GM12892 (cell line): ENCODE results near the gene DNTTIP2.

Source experiments
- DNase-seq: peaks from one replicate; pipeline ENCODE4 v3.0.0; 2011; ENCODE audit not compliant: insufficient read length
- FAIRE-seq: peaks from 2 replicates; lab custom pipeline; 2011; peaks lifted over from hg19 to GRCh38; lab: Jason Lieb, UNC
- POLR2A ChIP-seq: IDR thresholded peaks from 2 replicates; pipeline ENCODE4 v1.6.1; 2011; ENCODE audit warnings: low read depth, low read length, control low read depth
- POLR2AphosphoS5 ChIP-seq: IDR thresholded peaks from 2 replicates; pipeline ENCODE4 v1.6.1; 2011; ENCODE audit warnings: low read depth, low read length, control low read depth
- TAF1 ChIP-seq: IDR thresholded peaks from 2 replicates; pipeline ENCODE4 v1.6.1; 2011; ENCODE audit warnings: low read depth, mild to moderate bottlenecking, control low read depth, low read length, borderline replicate concordance

DNTTIP2 gene

GRCh38 chr1:93847811-93848288 lies 31.2 kb downstream of the DNTTIP2 start:
- DNase-seq: peak; percentile 33
- TF ChIP-seq TAF1 (no peak), POLR2AphosphoS5 (no peak), POLR2A (no peak)
- FAIRE-seq: peak; percentile 76

- TF ChIP-seq TAF1 (no peak), POLR2A (peak; percentile 49; the same call in 1 of the 2 replicates)
- FAIRE-seq (peak; percentile 92), DNase-seq (peak; percentile 71)
Observed at GRCh38 chr1:93846992-93847810, 31.8 kb downstream of the DNTTIP2 start.

GRCh38 chr1:93846206-93846991 lies 32.6 kb downstream of the DNTTIP2 start:
- TF ChIP-seq POLR2AphosphoS5: no peak
- TF ChIP-seq POLR2A: no peak
- 0 out of 2 replicates have a peak, but pooled peaks have one; percentile 12 for TF ChIP-seq TAF1
- DNase-seq: peak; percentile 63
- FAIRE-seq: peak; percentile 81

GRCh38 chr1:93845538-93846205 lies 33.3 kb downstream of the DNTTIP2 start:
- TF ChIP-seq POLR2AphosphoS5 (no peak), TAF1 (no peak), POLR2A (no peak)
- FAIRE-seq (no peak), DNase-seq (no peak)

- TF ChIP-seq POLR2AphosphoS5 (no peak), POLR2A (no peak), TAF1 (no peak)
- FAIRE-seq (peak; percentile 96), DNase-seq (no peak)
Observed at GRCh38 chr1:93844262-93845045, 34.6 kb downstream of the DNTTIP2 start.

GRCh38 chr1:93842750-93843500 lies 36.1 kb downstream of the DNTTIP2 start:
- no peak for DNase-seq
- no peak for TF ChIP-seq TAF1
- TF ChIP-seq POLR2AphosphoS5: no peak
- no peak for TF ChIP-seq POLR2A

GRCh38 chr1:93841771-93842170 lies 37.2 kb downstream of the DNTTIP2 start:
- no peak for FAIRE-seq
- DNase-seq: no peak
- TF ChIP-seq POLR2AphosphoS5 (no peak), TAF1 (no peak), POLR2A (no peak)

More at GRCh38 chr1:93842750-93843500, 36.1 kb downstream of the DNTTIP2 start:
- FAIRE-seq: no peak

- FAIRE-seq (no peak), DNase-seq (no peak)
- TF ChIP-seq TAF1: no peak
- no peak for TF ChIP-seq POLR2AphosphoS5
- TF ChIP-seq POLR2A: no peak
Observed at GRCh38 chr1:93840956-93841482, 38.0 kb downstream of the DNTTIP2 start.

- FAIRE-seq (no peak), DNase-seq (no peak)
- TF ChIP-seq POLR2AphosphoS5 (no peak), TAF1 (no peak), POLR2A (no peak)
Observed at GRCh38 chr1:93839753-93840152, 39.3 kb downstream of the DNTTIP2 start.
